Common myeloid progenitor, CD34-positive (primary cell): ENCODE results near the gene KLK14.

ENCODE experiments used
- CTCF ChIA-PET: fragments of 350-600 bp; sonication (Branson Sonifier 250); formaldehyde crosslinking; loops from one replicate; lab custom pipeline; 2021; ENCODE audit warnings: antibody characterized with exemption; lab: Charles Lee
- POLR2A ChIA-PET: fragments of 350-600 bp; sonication (Branson Sonifier 250); formaldehyde crosslinking; loops from one replicate; lab custom pipeline; 2021; ENCODE audit warnings: antibody characterized with exemption; lab: Charles Lee
- DNase-seq, 3 donors: peaks; one replicate each; pipeline versions ENCODE4 v3.0.0 to v3.0.0-alpha.2; 2013
- H3K27ac ChIP-seq, 2 experiments: 1 replicate in 1 of 2; 2 replicates in 1 of 2; pipeline ENCODE4 v1.7.0; 2013; ENCODE audit warnings: inconsistent platforms in 2 of 2, low read length in 2 of 2, mild to moderate bottlenecking in 2 of 2, low read depth in 1 of 2, moderate library complexity in 1 of 2; ENCODE audit not compliant: severe bottlenecking in 2 of 2, insufficient read depth in 1 of 2, poor library complexity in 1 of 2
- H3K27me3 ChIP-seq, 5 experiments: replicated peaks in 2 of 5; 1 replicate in 3 of 5; 2 replicates in 2 of 5; pipeline versions ENCODE4 v1.6.1 to v1.7.0; 2013; ENCODE audit warnings: low read length in 4 of 5, mild to moderate bottlenecking in 2 of 5, moderate library complexity in 2 of 5, inconsistent platforms in 1 of 5; ENCODE audit not compliant: insufficient read depth in 5 of 5, control insufficient read depth in 4 of 5
- H3K36me3 ChIP-seq, 4 experiments: 1 replicate in 2 of 4; 2 replicates in 2 of 4; pipeline versions ENCODE4 v1.6.1 to v1.7.0; 2013; ENCODE audit warnings: low read length in 3 of 4, control low read depth in 1 of 4, mild to moderate bottlenecking in 1 of 4; ENCODE audit not compliant: control insufficient read depth in 4 of 4, insufficient read depth in 4 of 4
- H3K4me1 ChIP-seq, 4 experiments: 1 replicate in 3 of 4; 2 replicates in 1 of 4; pipeline versions ENCODE4 v1.6.1 to v1.7.1; 2013; ENCODE audit warnings: low read length in 3 of 4, mild to moderate bottlenecking in 3 of 4, control low read depth in 1 of 4, inconsistent platforms in 1 of 4, moderate library complexity in 1 of 4; ENCODE audit not compliant: control insufficient read depth in 4 of 4, insufficient read depth in 4 of 4; ENCODE audit errors: control extremely low read depth in 1 of 4
- H3K4me3 ChIP-seq, 7 experiments: 1 replicate in 4 of 7; 2 replicates in 3 of 7; pipeline versions ENCODE4 v1.5.1 to v1.7.0; 2013; ENCODE audit warnings: mild to moderate bottlenecking in 7 of 7, low read length in 6 of 7, moderate library complexity in 6 of 7, inconsistent platforms in 2 of 7, low read depth in 2 of 7, control low read depth in 1 of 7; ENCODE audit not compliant: insufficient read depth in 4 of 7, control insufficient read depth in 1 of 7; ENCODE audit errors: extremely low read depth in 1 of 7
- H3K9me3 ChIP-seq, 5 experiments: 1 replicate in 4 of 5; 2 replicates in 1 of 5; pipeline versions ENCODE4 v1.6.1 to v1.7.1; 2013; ENCODE audit warnings: low read length in 4 of 5, mild to moderate bottlenecking in 2 of 5, inconsistent platforms in 1 of 5, low read depth in 1 of 5, moderate library complexity in 1 of 5; ENCODE audit not compliant: control insufficient read depth in 4 of 5, insufficient read depth in 2 of 5; ENCODE audit errors: control extremely low read depth in 1 of 5
- WGBS: methylation state at CpG from one replicate; pipeline ENCODE4 v1.1.5; 2013; ENCODE audit not compliant: insufficient coverage; 5-methylcytosine and 5-hydroxymethylcytosine counted together

The KLK14 gene

GRCh38 chr19:51110666-51110971 is 27.9 kb upstream of the KLK14 start:
- Histone ChIP-seq H3K27ac (no peak overlapping the region), H3K4me1 (peaks cover 2 to 25% (median 15%) of the 10 kb centered on the region in 4 experiments), H3K4me3 (no peak overlapping the region), H3K36me3 (peaks cover 0 to 3% (median 0%) of the 10 kb centered on the region in 4 experiments), H3K27me3 (peaks cover 0 to 3% (median 0%) of the 10 kb centered on the region in 5 experiments), H3K9me3 (no peaks in the 10 kb centered on the region)
- 89% methylated on average over 1 of the region's 1 CpG for WGBS
- ChIA-PET CTCF (interaction anchor here (1.0 to 3.7 kb wide), 3 partner anchors 9 to 24 kb away, joined by 3 to 15 read pairs (median 5); no protein-coding TSS in a partner anchor), POLR2A (no interaction called here)
- no peak for DNase-seq

- Histone ChIP-seq H3K4me1 (peaks cover 0 to 25% (median 13%) of the 10 kb centered on the region in 4 experiments), H3K4me3 (peak overlapping the region; percentile 40 to 95 (median 89)), H3K27me3 (peaks cover 0 to 3% (median 0%) of the 10 kb centered on the region in 5 experiments), H3K27ac (peak overlapping the region in 1 of 2 experiments; percentile 81), H3K9me3 (no peaks in the 10 kb centered on the region), H3K36me3 (peaks cover 0 to 15% (median 9%) of the 10 kb centered on the region in 4 experiments)
- DNase-seq: no peak
- ChIA-PET CTCF (no interaction called here), POLR2A (no interaction called here)
- 4% methylated on average over 15 of the region's 15 CpGs for WGBS
Measured at GRCh38 chr19:51108805-51109146, 26.1 kb upstream of the KLK14 start.

DNA sequence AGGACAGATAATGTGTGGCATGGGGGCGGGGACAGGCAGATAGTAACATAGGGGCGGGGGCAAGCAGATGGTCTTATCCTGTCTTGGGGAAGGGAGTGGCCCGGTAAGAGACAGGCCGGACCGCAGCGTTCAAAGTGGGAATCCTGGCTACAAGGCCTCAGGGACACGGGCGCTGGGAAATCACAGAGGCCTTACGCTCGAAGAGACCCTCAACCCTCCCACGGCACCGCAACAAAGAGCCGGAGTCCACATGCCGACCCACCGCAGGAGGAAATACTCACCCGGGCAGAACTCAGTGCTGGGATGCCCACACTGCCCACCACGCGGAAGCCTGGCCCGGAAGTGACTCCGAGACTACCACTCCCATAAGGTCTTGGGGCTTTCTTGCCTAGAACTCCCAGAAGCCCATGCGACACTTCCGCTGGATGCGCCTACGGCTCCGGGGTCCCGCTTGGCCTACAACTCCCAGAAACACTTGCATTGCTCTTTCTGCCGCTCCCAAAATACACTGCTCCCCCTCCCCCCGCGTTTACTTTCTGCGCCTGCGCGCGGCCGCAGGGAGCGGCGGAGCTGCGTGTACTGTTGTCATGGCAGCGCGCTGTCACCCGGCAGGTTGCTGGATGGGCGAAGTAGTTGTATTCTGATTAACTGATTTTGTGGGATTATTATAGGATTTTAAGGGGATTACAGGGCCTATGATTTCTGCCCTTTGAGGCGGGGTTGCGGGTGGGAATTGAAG is 25.5 kb upstream of the KLK14 start, which contains the start of gene CTU1:
Gene CTU1 (minus strand): TSS at position 344 of the 739 bp plus-strand sequence. CDS start 3,840 bp downstream, outside the sequence.
- CTCF ChIA-PET: no interaction called here

GRCh38 chr19:51107406-51108065 is 24.8 kb upstream of the KLK14 start:
- CTCF ChIA-PET: no interaction called here
- DNase-seq: peak; percentile 25 to 38 (median 33)

More for the DNA sequence above, 25.5 kb upstream of the KLK14 start, which contains the start of gene CTU1:
- peak; percentile 99 to 100 (median 100) for DNase-seq
- Histone ChIP-seq H3K9me3 (no peaks in the 10 kb centered on the region), H3K36me3 (peaks cover 0 to 19% (median 12%) of the 10 kb centered on the region in 4 experiments), H3K4me3 (peak within 1 kb of the TSS; percentile 40 to 95 (median 89)), H3K27ac (peak within 1 kb of the TSS in 1 of 2 experiments; percentile 81), H3K27me3 (peaks cover 0 to 3% (median 0%) of the 10 kb centered on the region in 5 experiments), H3K4me1 (peaks cover 0 to 23% (median 13%) of the 10 kb centered on the region in 4 experiments)
- 0% methylated on average over 26 of the region's 43 CpGs for WGBS
- POLR2A ChIA-PET: no interaction called here

GRCh38 chr19:51103926-51104341 is 21.2 kb upstream of the KLK14 start:
- CTCF ChIA-PET: interaction anchor here (0.6 kb wide), 1 partner anchor 335 kb away, joined by 3 read pairs; no protein-coding TSS in a partner anchor
- WGBS: 95% methylated on average over 49 of the region's 49 CpGs

More at GRCh38 chr19:51107406-51108065, 24.8 kb upstream of the KLK14 start:
- H3K9me3 ChIP-seq: no peaks in the 10 kb centered on the region
- H3K27ac ChIP-seq: peak overlapping the region in 1 of 2 experiments; percentile 81
- WGBS: 33% methylated on average over 18 of the region's 18 CpGs
- POLR2A ChIA-PET: no interaction called here
- peaks cover 0 to 18% (median 11%) of the 10 kb centered on the region in 4 experiments for H3K4me1 ChIP-seq
- H3K36me3 ChIP-seq: peaks cover 0 to 26% (median 17%) of the 10 kb centered on the region in 4 experiments
- peaks cover 0 to 3% (median 0%) of the 10 kb centered on the region in 5 experiments for H3K27me3 ChIP-seq
- H3K4me3 ChIP-seq: peak overlapping the region; percentile 40 to 95 (median 89)

GRCh38 chr19:51102991-51103390 is 20.3 kb upstream of the KLK14 start:
- H3K4me3 ChIP-seq: no peak overlapping the region
- POLR2A ChIA-PET: no interaction called here
- no peaks in the 10 kb centered on the region for H3K27me3 ChIP-seq
- 83% methylated on average over 1 of the region's 7 CpGs for WGBS
- no peaks in the 10 kb centered on the region for H3K9me3 ChIP-seq
- peaks cover 0 to 52% (median 35%) of the 10 kb centered on the region in 4 experiments for H3K36me3 ChIP-seq
- no peak overlapping the region for H3K27ac ChIP-seq
- H3K4me1 ChIP-seq: peaks cover 0 to 12% (median 7%) of the 10 kb centered on the region in 4 experiments
- CTCF ChIA-PET: no interaction called here
- DNase-seq: no peak

More at GRCh38 chr19:51103926-51104341, 21.2 kb upstream of the KLK14 start:
- Histone ChIP-seq H3K36me3 (peaks cover 0 to 52% (median 33%) of the 10 kb centered on the region in 4 experiments), H3K4me1 (peaks cover 0 to 16% (median 10%) of the 10 kb centered on the region in 4 experiments), H3K9me3 (no peaks in the 10 kb centered on the region), H3K27me3 (no peaks in the 10 kb centered on the region), H3K4me3 (no peak overlapping the region), H3K27ac (no peak overlapping the region)
- POLR2A ChIA-PET: no interaction called here
- DNase-seq: no peak
